ENCODE results near the gene HOXA10.

Gene HOXA10

DNA sequence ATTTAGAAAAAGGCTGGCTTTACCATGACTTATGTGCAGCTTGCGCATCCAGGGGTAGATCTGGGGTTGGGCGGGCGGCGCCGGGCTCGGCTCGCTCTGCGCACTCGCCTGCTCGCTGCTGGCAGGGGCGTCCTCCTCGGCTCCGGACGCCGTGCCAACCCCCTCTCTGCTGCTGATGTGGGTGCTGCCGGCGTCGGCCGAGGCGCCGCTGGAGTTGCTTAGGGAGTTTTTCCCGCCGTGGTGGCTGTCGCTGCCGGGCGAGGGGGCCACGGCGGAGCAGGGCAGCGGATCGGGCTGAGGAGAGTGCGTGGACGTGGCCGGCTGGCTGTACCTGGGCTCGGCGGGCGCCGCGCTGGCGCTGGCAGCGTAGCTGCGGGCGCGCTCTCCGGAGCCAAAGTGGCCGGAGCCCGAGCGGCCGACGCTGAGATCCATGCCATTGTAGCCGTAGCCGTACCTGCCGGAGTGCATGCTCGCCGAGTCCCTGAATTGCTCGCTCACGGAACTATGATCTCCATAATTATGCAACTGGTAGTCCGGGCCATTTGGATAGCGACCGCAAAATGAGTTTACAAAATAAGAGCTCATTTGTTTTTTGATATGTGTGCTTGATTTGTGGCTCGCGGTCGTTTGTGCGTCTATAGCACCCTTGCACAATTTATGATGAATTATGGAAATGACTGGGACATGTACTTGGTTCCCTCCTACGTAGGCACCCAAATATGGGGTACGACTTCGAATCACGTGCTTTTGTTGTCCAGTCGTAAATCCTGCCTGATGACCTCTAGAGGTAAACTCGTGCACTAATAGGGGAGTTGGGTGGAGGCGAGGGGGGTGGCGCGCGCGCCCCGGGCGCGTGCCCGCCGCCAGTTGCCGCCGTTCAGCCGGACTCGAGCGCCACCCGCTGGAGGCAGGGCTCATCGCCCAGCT is 30.8 kb downstream of the HOXA10 start, which contains the start of gene HOXA5:
HOXA5 (minus strand) TSS at position 659 of the 927 bp plus-strand sequence; CDS start at position 585, 74 bp downstream.
- no peak for DNase-seq

DNA sequence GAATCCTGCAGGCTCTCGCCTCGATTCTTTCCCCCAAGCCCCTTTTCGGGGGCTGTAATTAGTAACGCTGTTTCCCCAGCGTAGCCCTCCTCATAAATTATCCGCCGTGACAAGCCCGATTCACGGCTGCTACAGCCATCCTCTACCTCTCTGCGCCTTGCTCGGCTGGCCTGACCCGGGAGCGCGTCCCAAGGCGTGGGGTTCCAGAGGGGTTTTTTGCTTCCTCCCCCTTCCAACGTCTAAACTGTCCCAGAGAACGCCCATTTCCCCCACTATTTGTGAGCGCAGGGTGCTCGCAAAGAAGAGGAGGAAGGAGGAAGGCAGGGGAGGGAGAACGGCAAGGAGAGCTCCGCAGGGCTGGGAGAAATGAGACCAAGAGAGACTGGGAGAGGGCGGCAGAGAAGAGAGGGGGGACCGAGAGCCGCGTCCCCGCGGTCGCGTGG is 31.5 kb downstream of the HOXA10 start:
- DNase-seq = no peak

DNA sequence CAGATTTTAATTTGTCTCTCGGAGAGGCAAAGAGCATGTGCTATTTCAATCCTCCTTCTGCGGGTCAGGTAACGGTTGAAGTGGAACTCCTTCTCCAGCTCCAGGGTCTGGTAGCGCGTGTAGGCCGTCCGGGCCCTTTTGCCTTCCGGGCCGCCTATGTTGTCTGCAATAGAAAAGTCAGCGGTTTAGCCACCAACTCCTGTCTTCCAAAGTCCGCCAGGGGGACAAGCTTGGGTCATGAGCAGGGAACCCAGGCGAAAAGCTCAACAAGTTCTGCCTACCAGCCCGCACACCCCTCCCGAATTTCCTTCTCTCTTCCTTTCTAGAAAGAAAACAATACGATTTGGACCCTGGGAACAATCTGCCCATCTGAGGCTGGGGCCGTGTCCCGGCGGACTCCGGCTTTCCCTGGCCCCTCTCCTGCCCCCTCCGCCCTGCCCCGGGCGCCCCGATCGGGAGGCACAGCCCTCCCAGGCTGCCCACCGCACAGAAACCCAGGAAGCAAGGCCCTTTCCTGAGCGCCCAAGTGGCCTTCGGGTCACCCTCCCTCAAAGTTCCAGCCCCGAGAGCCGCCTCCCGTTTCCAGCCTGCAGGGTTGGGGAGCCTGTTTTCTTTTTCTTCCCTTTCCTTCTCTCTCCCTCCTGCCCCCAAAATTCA is 32.1 kb downstream of the HOXA10 start:
- no peak for DNase-seq

DNA sequence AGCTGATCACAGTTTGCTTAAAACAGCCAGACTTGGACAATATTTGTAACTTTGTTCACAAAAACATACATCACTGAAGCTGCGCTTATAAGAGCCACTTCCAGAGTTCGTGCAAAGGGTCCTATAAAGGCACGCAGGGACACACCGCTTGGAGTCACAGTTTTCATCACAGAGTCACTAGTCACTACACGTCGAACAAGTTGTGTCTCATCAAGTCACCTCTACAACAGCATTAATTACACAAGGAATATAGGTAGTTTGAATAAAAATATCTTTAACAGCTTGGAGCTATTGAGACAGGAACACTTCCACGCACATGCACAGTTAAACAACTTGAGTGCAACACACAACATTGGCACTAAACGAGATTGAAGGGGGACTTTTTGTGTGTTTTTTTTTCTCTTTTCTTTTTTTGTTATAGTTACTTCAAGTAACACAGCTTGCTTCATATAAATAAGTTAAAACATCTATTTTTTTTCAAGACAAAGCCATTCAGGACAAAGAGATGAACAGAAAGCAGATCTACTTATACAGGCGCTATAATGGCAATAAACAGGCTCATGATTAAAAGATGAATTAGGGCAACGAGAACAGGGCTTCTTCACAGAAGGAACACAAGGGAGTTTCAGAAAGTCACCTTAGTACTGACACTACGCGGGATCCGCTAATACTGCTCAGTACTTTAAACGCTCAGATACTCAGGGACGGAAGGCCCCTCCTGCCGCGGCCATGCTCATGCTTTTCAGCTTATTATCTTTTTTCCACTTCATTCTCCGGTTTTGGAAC is 32.8 kb downstream of the HOXA10 start:
- no peak for DNase-seq

DNA sequence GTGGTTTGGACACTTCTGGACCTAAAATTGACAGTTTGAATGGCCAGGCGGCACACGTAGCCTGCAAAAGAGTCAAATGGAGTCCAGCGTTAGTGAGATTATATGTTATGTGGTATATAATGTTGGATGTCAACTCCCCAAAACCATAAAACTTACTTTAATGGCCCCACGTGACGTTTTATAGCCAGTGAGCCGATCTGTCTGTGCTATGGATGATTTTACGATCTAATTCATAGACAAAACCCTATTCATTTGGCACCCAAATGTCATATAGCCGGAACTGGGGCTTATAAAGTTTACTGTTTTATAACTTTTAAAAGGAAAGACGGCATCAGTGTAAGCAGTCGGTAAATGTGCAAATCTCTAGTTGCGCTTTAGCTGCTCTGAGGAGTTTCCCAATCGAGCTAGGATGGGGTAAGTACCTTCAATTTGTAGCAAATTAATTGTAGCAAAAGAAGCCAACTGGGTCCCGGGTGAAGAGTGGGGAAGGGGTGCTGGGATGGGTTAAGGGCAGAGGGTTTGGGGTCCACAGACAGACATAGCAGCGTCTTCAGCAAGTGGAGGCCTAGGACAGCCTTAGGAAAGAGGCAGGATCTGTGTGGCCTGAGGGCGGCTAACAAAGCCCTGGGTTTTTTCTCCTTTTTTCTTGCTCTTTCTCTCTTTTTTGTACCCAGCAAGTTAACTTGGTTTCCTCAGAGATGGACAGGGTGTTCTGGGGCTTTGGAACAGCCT is 33.8 kb downstream of the HOXA10 start:
- no peak for DNase-seq

DNA sequence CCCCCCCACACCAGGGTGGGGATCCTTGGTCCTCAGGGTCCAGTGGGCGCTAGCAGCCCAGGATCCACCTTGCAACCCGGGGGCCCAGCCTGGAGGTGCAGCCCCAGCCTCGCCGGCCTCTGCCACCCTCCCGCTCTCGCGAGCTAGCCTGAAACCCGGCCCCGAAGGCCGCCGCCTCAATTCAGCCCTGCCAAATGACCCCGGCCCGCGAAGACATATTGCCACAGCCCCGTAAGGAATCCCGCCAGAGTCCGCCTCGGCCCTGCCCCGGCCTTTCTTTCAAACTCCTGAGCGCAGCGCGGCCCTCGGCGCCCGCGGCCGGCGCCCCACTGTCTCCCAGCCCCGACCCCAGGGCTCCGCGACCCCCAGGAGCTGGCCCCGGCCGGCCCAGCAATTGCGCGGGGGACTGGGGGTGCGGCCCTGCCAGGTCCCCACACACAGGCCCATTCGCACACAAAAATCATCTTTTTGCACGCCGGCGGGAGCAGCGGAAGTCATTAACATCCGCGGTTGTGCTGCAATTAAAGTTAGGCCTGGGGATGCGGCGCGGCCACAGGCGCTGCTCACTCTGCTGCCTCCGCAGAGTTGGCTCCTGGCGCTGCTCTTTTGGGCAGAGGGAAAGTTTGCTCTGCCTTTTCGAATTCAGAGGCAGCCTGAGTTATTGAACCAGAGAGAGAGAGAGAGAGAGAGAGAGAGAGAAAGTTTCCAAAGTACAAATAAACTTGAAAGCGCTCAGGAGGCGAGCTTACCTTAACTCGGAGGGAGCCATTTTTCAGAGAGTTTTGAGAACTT is 34.6 kb downstream of the HOXA10 start:
- no peak for DNase-seq

DNA sequence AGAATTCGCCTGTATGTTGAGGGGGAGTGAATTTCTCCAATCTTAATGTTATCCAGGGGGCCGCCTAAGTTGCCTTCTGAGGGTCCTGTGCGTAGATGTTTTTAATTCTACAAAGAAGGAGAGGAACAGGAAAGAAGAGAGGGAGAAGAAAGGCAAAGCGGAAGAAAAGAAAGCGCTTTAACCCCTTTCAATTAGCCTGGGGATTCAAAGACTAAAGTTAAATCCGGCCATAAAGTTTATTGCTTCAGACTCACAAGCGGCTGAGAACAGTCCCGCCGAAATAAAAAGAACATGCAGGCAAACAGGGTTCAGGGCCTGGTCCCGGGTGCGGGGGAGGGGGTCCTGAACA is 35.2 kb downstream of the HOXA10 start:
- DNase-seq = no peak

DNA sequence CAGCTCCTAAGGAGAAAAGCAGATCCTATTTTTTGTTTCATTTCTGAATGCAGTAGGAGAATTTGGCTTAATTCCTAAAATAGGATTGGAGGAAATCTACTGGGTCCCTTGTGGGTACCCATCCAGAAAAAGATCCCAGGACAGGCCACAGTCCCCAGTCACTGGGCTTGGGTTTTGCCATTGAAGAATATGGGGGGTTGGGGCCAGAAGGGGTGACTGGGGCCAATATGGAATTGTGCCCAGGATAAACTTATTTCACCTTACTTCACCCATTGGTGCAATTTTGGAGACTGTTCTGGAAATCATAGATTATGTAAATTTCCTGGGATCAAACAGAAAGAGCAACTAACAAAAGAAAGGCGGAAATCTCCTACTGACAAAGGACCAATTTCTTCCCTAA is 35.6 kb downstream of the HOXA10 start:
- DNase-seq = no peak

DNA sequence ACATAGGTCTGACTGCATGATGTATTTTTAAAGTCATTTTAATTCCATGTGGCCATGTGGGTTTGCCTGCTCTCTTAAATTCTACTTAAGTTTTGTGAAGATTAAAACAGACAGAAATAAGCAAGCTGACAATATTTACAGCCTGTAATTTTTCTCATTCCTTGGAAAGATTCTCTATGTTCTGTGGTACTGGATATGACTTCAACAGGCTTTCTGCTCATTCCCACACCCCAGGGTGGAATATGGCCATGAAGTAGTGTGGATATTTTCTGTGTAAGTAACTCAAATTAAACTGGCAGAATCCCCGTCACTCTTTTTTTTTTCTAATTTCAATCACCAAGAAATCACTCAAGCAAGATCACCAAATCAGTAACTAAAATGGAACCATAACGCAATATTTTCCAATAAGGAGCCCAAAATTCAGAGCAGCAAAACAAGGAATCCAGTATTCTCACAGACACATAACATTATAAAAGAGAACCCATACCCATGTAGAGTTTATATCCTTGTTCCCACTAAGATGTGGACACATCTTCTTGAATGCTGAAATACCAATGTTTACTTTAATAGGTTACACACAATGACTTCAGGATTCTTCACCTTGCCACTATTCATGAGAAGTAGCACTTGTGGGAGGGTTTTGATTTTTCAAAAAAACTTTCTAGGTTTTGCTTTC is 36.3 kb downstream of the HOXA10 start:
- DNase-seq = no peak

DNA sequence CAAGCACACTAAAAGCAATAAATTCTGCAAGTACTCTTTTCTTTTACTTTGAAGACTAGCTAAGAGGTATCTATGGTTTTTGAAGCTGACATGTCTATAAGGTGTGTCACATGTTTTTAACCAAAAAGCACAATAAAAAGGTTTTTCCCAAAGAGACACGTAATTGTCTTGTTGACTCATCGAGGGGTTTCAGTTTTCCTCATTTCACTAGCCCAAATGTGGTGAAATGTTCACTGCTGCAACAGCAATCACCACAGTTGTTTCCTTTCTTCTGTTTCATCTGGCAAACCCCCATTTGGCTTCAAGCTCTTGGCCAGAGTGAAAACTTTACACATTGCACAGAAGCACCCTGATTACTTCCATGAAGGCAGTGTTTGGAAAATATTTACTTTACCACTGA is 39.7 kb downstream of the HOXA10 start:
- no peak for DNase-seq

DNA sequence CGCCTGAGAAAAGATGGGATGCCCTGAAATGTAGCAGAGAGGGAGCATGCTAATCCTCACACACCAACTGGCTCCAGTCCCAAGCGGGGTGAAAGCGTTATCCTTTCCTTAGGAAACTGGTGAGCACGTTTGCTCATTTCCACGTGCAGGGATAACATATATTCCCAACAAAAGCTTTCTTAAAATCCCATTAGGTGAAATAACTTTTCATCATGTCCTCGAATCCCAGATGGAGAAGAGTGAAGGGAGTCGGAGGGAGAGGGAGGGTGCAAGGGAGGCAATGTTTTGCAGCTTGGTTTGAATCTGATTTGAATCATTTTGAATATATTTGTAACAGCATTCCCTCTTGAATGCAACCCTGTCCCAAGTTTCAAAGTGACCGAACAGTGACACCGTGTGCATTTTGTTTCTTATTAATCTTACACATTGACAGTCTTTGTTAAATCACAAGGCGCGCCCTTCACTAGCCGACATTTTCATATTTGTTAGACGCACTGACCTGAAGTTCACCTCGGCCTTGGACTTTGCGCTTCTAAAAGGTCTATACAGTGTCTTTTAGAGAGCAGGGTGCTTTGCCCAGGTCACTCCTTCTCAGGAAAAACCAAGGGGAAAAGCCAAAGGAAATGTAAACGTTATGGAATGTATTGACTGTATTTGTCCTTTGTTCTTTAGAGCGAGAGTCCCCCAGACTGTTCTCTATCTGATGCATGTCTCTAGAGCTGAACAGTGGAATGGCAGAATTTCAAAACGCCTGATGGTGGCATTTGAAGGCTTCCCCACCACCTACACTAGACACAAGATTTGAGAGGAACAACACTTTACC is 40.5 kb downstream of the HOXA10 start:
- no peak for DNase-seq

DNA sequence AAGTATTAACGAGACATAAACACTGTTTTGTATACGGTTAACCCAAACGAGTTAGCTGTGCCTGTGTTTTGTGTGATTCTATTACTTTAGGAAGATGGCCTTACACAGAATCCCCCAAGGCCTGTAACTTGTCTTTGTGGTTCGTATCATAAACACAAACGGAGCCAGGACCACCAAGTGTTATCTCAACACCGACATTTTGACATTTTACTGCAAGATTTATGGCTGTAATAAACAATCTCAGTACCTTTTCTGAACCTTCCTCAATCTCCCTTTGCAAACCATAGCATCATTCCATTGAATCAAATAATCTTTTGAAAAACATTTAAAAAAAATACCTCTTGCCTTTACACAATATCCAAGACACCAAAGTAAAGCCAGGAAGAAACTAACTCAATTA is 41.1 kb downstream of the HOXA10 start:
- no peak for DNase-seq

DNA sequence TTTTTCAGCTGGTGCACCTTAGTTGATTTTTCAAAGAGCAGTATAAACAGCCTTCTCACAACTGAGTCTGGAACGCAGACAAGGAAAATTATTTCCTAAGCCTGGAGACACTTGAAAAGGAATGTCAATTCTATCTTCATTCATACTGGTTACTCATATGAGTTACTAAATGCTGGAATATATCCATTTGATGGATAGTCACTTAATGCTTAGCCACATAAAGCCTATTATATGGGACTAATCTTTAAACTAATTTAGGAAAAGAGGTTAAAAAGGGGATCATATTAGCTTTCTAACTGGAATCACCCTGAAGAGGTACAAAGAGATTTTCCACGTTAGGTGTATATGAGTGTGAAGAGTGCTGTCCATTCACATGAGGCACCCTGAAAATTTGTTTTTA is 41.9 kb downstream of the HOXA10 start:
- DNase-seq = no peak

DNA sequence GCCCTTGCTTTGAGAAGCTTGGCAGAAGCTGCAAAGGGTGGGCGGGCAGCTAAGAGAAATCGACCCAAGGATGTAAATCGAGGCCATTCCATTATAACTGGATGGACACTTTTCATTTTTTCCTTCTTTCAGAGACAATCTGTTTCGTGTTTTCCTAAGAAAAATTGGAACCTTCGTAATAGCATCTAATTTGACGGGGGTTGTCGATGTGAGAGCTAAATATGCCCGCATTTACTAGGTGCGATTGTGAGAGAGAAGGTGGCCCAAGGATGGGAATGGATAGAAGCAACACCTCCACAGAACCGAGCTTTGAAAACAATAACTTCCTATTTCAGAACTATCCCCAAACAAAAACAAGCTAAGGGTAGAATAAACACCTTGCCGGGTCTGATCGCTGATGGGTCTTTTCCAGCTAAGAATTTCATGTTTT is 42.7 kb downstream of the HOXA10 start:
- no peak for DNase-seq

DNA sequence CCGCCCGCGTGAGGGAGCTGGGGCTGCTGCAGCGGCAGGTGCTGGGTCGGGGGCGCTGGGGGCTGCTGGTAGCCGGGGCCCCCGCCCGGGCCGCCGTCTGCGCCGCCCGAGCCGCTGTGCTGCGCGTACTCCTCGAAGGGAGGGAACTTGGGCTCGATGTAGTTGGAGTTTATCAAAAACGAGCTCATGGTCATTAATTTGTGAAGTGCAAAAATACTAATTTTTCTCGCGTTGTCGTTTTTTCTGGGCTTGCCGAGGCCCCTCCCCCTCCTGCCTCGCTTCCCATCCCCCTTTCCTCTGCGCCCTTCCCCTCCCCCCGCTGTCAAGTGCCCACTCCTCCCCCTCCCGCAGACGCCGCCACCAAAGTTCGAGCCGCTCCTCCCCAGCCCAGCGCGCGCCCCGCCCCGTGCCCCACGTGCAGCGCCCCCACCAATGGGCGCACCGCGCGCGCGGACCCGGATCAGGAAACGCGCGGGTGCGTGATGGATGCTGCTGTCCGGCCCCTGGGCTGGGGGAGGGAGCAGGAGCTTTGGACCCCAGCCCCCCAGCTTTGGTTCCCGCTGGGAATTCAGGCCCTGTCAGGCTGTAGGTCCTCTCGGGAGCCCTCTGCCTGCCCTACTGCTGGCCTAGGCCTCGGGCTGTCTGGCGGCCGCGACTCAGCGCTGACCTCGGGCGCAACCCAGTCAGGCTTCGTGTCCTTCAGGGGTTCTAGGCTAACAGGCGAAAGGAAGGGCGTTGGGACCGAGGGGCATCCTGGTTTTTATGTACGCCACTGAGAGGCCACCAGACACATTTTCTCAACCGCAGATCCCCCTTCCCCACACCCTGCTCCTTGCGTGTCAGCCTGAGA is 43.4 kb downstream of the HOXA10 start, which contains the start of gene HOXA4:
HOXA4 (minus strand) TSS at position 218 of the 850 bp plus-strand sequence; CDS start at position 194, 24 bp downstream.
- peak; percentile 80 for DNase-seq

DNA sequence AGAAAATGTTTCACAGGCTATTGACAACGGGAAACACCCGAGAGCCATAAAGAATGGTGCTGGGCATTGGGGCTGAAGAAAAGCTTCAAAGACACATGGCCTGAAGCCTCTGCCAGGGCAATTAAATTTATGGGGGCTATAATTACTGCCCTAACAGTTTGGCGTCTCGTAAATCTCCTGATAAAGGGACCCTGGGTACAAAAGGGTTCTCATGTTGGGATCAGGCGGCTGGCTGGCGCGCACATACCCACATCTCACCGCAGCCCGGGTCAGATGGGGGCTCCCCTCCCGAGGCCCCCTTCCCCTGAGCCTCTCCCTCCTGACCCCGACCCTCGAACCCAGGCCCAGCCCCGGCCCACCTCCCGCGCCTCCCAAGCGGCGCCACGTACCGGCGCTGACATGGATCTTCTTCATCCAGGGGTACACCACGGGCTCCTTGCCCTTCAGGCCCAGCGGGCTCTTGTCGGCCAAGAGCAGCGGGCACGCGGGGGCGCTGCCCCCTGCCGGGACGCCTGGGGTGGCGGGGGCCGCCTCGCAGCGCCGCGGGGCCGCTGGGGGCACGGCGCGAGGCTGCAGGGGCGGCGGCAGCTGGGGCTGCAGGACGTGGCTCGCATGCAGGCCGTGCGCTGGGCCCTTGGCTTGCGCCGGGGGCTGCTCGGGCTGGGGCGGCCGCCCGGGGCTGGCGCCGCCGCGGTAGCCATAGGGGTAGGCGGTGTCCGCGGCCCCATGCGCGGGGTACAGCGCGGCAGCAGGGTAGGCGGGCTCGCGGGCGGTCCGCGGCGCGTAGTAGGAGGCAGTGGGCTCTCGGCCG is 44.2 kb downstream of the HOXA10 start:
- DNase-seq = no peak

DNA sequence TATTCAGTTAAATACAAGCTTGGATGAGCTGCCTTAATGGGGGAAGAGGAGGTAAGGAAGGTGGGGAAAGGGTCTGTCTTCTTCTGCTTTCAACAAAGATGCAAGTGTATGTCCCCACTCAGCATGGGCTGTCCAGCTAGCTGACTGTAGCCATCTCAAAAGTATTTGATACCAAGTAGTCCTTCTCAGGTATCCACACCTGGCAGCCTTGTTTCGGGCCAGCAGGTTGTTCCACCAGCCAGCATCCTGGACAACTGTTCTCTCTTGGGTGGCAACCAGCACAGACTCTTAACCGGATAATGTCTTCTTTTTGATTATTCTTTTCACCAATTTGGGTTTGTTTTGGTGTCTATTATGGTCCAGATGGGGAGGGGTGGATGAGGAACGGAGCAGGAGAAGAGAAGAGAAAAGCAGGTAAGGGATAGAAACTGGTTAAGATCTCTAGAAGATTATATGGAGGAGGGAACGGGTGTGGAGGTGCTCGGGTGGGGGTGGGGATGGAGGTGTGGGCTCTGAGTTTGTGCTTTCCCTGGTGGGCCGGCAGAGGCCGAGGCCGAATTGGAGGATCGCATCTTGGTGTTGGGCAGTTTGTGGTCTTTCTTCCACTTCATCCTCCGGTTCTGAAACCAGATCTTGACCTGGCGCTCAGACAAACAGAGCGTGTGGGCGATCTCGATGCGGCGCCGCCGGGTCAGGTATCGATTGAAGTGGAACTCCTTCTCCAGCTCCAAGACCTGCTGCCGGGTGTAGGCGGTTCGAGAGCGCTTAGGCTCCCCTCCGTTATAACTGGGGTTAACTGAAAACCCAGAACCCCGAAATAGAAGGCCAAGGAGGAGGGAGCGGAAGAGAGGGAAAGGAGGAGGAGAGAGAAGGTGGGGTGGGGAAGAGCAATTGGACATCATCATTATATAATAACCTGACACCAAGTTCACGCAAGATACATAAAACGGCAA is 45.1 kb downstream of the HOXA10 start:
- DNase-seq = no peak

Measured in CD4-positive, alpha-beta T cell treated with Interleukin-12 subunit alpha and Interleukin-12 subunit beta, for 1 hour (primary cell).